GM18861 (cell line): ENCODE data around the gene PLEKHG4B.
"Not testable (repeated sequence)": the region's sequence is repeated elsewhere in the genome, so short reads cannot be mapped to it uniquely, and the experiment has no call there.

Source experiments
- ATAC-seq: cut with Tn5 transposase; IDR thresholded peaks from one replicate; pipeline ENCODE4 v1.9.1; 2021; ENCODE audit not compliant: unreplicated experiment

PLEKHG4B gene

GRCh38 chr5:218457-219291, 126.7 kb downstream of the PLEKHG4B start:
- no peak for ATAC-seq

GRCh38 chr5:219460-219863, 127.5 kb downstream of the PLEKHG4B start:
- ATAC-seq = no peak

GRCh38 chr5:219991-220390, 128.0 kb downstream of the PLEKHG4B start:
- peak; percentile 26 for ATAC-seq

GRCh38 chr5:222951-223715, 131.2 kb downstream of the PLEKHG4B start:
- not testable (repeated sequence) for ATAC-seq

DNA sequence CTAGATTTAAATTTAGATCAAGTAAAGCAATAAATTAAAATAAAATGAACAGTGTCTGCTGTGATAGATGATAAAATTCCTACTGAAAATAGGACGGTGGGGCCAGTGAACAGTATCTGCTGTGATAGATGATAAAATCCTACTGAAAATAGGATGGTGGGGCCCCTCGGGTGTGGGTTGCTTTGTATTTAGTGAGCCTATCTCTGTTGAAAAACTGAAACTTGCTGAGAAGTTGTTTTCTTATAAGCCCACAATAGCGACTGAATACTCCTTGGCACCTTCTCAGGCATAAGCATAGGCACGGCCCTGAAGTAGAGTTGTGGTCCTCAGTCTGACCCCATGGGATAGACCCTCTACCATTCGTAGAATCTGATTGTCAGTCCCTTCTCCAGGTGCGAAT, 131.8 kb downstream of the PLEKHG4B start:
- no peak for ATAC-seq

GRCh38 chr5:225334-225733, 133.4 kb downstream of the PLEKHG4B start:
- no peak for ATAC-seq

DNA sequence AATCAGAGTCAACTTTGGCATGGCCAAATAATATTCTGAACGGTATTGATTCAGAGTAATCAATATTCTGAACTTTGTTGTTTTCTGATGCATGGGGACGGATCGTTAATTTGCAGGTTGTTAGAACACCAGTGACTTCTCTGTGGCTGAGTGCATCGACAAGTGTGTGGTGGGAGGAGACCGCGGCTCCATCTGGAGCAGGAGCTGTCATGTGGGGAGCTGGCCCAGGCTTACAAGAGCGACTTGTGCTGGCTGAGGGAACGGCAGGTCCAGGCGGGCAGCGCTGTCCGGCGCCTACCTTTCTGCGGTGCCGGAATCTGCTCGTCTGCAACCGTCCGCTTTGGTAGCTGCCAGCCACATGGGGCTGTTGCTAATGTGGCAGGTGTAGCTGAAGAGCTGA, 135.4 kb downstream of the PLEKHG4B start:
- not testable (repeated sequence) for ATAC-seq

DNA sequence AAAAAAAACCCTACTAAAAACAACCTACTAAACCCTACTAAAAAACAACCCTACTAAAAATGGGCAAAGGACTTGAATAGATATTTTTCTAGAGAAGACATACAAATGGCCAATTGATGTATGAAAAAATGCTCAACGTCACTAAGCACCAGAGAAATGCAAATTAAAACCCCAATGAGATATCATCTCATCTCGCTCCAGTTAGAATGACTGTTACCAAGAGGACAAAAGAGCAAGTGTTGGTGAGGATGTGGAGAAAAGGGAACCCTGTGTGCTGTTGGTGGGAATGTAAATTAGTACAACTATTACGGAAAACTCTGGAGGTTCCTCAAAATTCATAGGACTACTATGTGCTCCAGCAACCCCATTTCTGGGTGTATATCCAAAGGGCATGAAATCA, 136.9 kb downstream of the PLEKHG4B start:
- ATAC-seq = no peak

DNA sequence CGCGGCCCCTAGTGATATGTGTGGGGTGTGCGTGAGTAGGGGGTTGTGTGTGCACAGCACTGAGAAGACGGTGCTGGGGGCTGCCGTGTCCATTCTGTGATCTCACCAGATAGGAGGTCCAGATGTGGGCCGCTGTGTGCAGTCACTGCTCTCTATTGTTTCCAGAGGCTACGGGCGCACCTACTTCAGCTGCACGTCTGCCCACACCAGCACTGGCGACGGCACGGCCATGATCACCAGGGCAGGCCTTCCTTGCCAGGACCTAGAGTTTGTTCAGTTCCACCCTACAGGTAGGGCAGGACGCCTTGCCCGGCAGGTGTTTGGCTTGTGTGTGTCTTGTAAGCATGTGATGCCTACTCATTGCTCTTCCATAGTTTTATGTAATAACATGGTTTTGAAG, 138.7 kb downstream of the PLEKHG4B start:
- ATAC-seq = no peak

- no peak for ATAC-seq
Observed at GRCh38 chr5:231661-232060, 139.7 kb downstream of the PLEKHG4B start.

DNA sequence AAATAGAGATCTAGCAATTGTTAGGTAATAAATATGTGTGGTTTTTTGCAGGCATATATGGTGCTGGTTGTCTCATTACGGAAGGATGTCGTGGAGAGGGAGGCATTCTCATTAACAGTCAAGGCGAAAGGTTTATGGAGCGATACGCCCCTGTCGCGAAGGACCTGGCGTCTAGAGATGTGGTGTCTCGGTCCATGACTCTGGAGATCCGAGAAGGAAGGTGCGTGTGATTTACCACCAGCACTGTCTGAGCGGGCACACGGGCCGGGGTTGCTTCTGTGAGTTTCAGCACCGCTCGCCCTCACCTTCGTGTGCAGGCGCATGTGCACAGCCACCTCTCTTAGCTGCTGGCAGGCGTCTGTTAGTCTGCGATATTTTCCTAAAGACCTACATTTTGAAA, 141.5 kb downstream of the PLEKHG4B start:
- not testable (repeated sequence) for ATAC-seq

DNA sequence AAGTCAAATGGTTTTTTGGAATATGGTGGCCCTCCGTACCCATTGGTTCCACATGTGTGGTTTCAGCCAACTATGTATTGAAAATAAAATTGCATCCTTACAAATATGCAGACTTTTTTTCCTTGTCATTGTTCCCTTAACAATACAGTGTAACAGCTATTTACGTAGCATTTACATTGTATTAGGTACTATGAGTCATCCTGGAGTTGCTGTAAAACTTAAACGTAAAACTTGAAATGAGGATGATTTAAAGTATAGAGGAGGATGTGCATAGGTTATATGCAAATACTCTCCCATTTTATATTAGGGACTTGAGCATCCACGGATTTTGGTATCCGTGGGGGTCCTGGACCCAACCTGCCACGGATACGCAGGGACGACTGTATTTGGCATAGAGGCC, 142.5 kb downstream of the PLEKHG4B start:
- ATAC-seq = no peak

DNA sequence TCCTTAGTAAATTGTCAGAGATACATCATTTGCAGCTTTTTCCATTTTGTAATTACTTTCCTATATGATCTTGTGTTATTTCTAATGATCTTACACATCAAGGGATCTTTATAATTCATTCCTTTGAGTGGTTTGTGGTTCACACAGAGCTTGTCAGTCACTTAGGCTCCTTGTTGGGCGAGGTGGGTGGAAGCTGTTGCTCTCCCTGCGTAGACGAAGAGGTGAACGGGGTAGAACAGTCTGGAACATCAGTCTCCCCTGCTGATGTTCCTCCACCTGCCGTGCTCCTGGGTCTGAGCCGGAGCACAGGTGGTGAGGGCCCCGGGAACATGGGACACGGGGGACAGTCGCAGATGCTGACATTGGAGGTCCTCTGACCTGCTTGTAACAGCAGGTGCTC, 143.6 kb downstream of the PLEKHG4B start:
- not testable (repeated sequence) for ATAC-seq

- not testable (repeated sequence) for ATAC-seq
Observed at GRCh38 chr5:237931-238330, 146.0 kb downstream of the PLEKHG4B start.
